K562 (cell line): Measurements from ENCODE around the gene FBN3. TPM values are rescaled to one million over a fixed set of nuclear protein-coding genes. Genes with fewer than 3 reads are reported as not detected.
A peak's percentile ranks its signal among the peaks of the same experiment; 100 is the strongest.

ENCODE experiments used
- BCOR ChIP-seq: fragments of 450-650 bp; IDR thresholded peaks from 2 replicates; pipeline ENCODE4 v1.6.1; 2016
- CBFA2T2 ChIP-seq: fragments of 450-650 bp; conservative IDR thresholded peaks from 2 replicates; pipeline ENCODE4 v1.6.1; 2017; ENCODE audit warnings: mild to moderate bottlenecking
- E2F5 ChIP-seq: sonication (generic); formaldehyde crosslinking; IDR thresholded peaks from 2 replicates; pipeline ENCODE4 v1.8.0; 2022; ENCODE audit warnings: mild to moderate bottlenecking, missing genetic modification reagents
- GABPA ChIP-seq: fragments of 200-800 bp; sonication (Bioruptor generic); conservative IDR thresholded peaks from 2 replicates; pipeline ENCODE4 v1.6.1; 2016; ENCODE audit warnings: low read depth, missing genetic modification characterization, missing compliant biosample characterization
- HDAC2 ChIP-seq: fragments of 450-650 bp; IDR thresholded peaks from 2 replicates; pipeline ENCODE4 v1.6.1; 2016; ENCODE audit warnings: mild to moderate bottlenecking
- HOXB6 ChIP-seq: fragments of 250-450 bp; sonication (Bioruptor Pico); IDR thresholded peaks from 2 replicates; pipeline ENCODE4 v1.5.1; 2022; ENCODE audit warnings: mild to moderate bottlenecking, borderline replicate concordance
- ILF3 ChIP-seq: fragments of 450-650 bp; IDR thresholded peaks from 2 replicates; pipeline ENCODE4 v1.6.1; 2018; ENCODE audit warnings: antibody characterized with exemption, mild to moderate bottlenecking, moderate library complexity, borderline replicate concordance
- MAFG ChIP-seq: fragments of 450-650 bp; conservative IDR thresholded peaks from 2 replicates; pipeline ENCODE4 v1.6.1; 2016; ENCODE audit warnings: missing genetic modification characterization, missing compliant biosample characterization
- MLX ChIP-seq, 2 experiments: fragments of 450-650 bp in 1 of 2; sonication (generic) in 1 of 2; formaldehyde crosslinking; conservative IDR thresholded peaks; 2 replicates each; pipeline versions ENCODE4 v1.4.0 to v1.8.1; 2020 to 2022; ENCODE audit warnings: mild to moderate bottlenecking in 1 of 2, missing genetic modification reagents in 1 of 2
- MYBL2 ChIP-seq, 2 experiments: fragments of 450-650 bp in 1 of 2; sonication (generic) in 1 of 2; formaldehyde crosslinking in 1 of 2; IDR thresholded peaks; 2 replicates each; pipeline versions ENCODE4 v1.6.1 to v1.8.1; 2017 to 2022; ENCODE audit warnings: borderline replicate concordance in 1 of 2, inconsistent platforms in 1 of 2, low read depth in 1 of 2, mild to moderate bottlenecking in 1 of 2, missing genetic modification reagents in 1 of 2, moderate library complexity in 1 of 2
- NFATC3 ChIP-seq: fragments of 450-650 bp; IDR thresholded peaks from 2 replicates; pipeline ENCODE4 v1.6.1; 2017; ENCODE audit warnings: mild to moderate bottlenecking
- NFYB ChIP-seq: IDR thresholded peaks from 2 replicates; pipeline ENCODE4 v1.6.1; 2011; ENCODE audit warnings: mild to moderate bottlenecking, moderate library complexity; ENCODE audit not compliant: insufficient read length; ENCODE audit errors: extremely low read depth
- POLR3G ChIP-seq: IDR thresholded peaks from 2 replicates; pipeline ENCODE4 v1.6.1; 2011; ENCODE audit not compliant: insufficient read length, insufficient replicate concordance; ENCODE audit errors: extremely low read depth
- RAD51 ChIP-seq: fragments of 450-650 bp; IDR thresholded peaks from 2 replicates; pipeline ENCODE4 v1.7.1; 2016; ENCODE audit warnings: low read depth, mild to moderate bottlenecking, borderline replicate concordance
- SMC3 ChIP-seq: conservative IDR thresholded peaks from 2 replicates; pipeline ENCODE4 v1.6.1; 2011; ENCODE audit warnings: low read depth, low read length, improper control_type of control experiment; ENCODE audit not compliant: insufficient read depth
- USF1 ChIP-seq: sonication (generic); formaldehyde crosslinking; IDR thresholded peaks from 2 replicates; pipeline ENCODE4 v1.9.0; 2022; ENCODE audit warnings: mild to moderate bottlenecking, missing genetic modification reagents
- ZBTB49 ChIP-seq: sonication (generic); formaldehyde crosslinking; IDR thresholded peaks from 2 replicates; pipeline ENCODE4 v1.8.0; 2022; ENCODE audit warnings: missing genetic modification reagents, mild to moderate bottlenecking, borderline replicate concordance
- ZC3H11A ChIP-seq: IDR thresholded peaks from 2 replicates; pipeline ENCODE4 v1.6.1; 2012; ENCODE audit warnings: low read depth, low read length, improper control_type of control experiment
- ZNF639 ChIP-seq, 2 experiments: fragments of 200-800 bp in 1 of 2; sonication (Bioruptor generic) in 1 of 2; sonication (generic) in 1 of 2; formaldehyde crosslinking in 1 of 2; IDR thresholded peaks in 1 of 2; conservative IDR thresholded peaks in 1 of 2; 2 replicates each; pipeline versions ENCODE4 v1.5.0 to v1.6.1; 2016 to 2020; ENCODE audit warnings: missing compliant biosample characterization in 1 of 2, missing genetic modification characterization in 1 of 2, missing genetic modification reagents in 1 of 2
- ZNF695 ChIP-seq: fragments of 450-650 bp; formaldehyde crosslinking; IDR thresholded peaks from 2 replicates; pipeline ENCODE4 v1.4.0; 2020; ENCODE audit warnings: mild to moderate bottlenecking, moderate library complexity
- ZNF766 ChIP-seq: fragments of 200-800 bp; sonication (Bioruptor generic); conservative IDR thresholded peaks from 2 replicates; pipeline ENCODE4 v1.6.1; 2016; ENCODE audit warnings: missing genetic modification characterization, missing compliant biosample characterization
- polyA plus RNA-seq, 8 experiments: library from polyadenylated mRNA; depleted of rRNA in 4 of 8; stranded (reverse) in 5 of 8; unstranded in 3 of 8; fragments of >200 nt; fragmentation: Nextera tagmentation in 2 of 8; fragmentation: Illumina TruSeq in 1 of 8; extraction: Ambion mirVana in 2 of 8; extraction: Trizol in 1 of 8; gene quantifications; 2 replicates each; pipeline versions ENCODE4 v1.2.1 to v1.2.3, GENCODE V29; 2011 to 2014; ENCODE audit warnings: inconsistent platforms in 1 of 8, missing spikeins in 1 of 8
- total RNA-seq, 7 experiments: library from RNA; depleted of rRNA in 6 of 7; stranded (reverse); fragments of >200 nt in 6 of 7; fragmentation: Illumina TruSeq in 2 of 7; extraction: Trizol in 2 of 7; gene quantifications; 2 replicates each; pipeline versions ENCODE4 v1.2.1 to v1.2.3, GENCODE V29; 2011 to 2021; ENCODE audit warnings: low replicate concordance in 1 of 7

FBN3 gene
- total and polyA plus RNA-seq, 9 of the 15 experiments (the other 6 are each of a cell fraction or from before 2014, with no cell fraction given) = under 0.01 to 0.29 (median 0.01) TPM; not detected in 4

- TF ChIP-seq ILF3 (no peak), SMC3 (no peak), MLX (CRISPR knock-in tag; conservative IDR thresholded peaks at IDR 0.05) (no peak), E2F5 (CRISPR knock-in tag) (no peak), ZNF695 (CRISPR knock-in tag) (no peak), MAFG (tag) (no peak), USF1 (peak; percentile 58; the same call in 1 of the 2 replicates), RAD51 (peak; percentile 66; the same call in 1 of the 2 replicates), CBFA2T2 (0 out of 2 replicates have a peak, but pooled peaks have one; percentile 10), ZNF639 (CRISPR knock-in tag; conservative IDR thresholded peaks at IDR 0.05 in 1 of 2, IDR thresholded peaks at IDR 0.05 in 1 of 2) (no peak), ZBTB49 (CRISPR knock-in tag) (no peak), ZNF766 (CRISPR knock-in tag) (no peak), BCOR (no peak), NFYB (peak; percentile 60), POLR3G (no peak), ZC3H11A (no peak), HDAC2 (no peak), NFATC3 (no peak), MYBL2 (IDR thresholded peaks at IDR 0.05; ENCODE audit: low read depth) (no peak), MYBL2 (CRISPR knock-in tag; IDR thresholded peaks at IDR 0.05; ENCODE audit: borderline replicate concordance) (no peak), GABPA (tag) (no peak), HOXB6 (CRISPR knock-in tag) (no peak)
These were observed 110.6 kb downstream of the FBN3 start (continued) for GRCh38 chr19:8038815-8039214.
